GM18951 (cell line): ENCODE results near the gene MET.

Source experiments
- POLR2A ChIP-seq: IDR thresholded peaks from 4 replicates; pipeline ENCODE4 v1.6.1; 2011; ENCODE audit warnings: mild to moderate bottlenecking; ENCODE audit not compliant: insufficient read length, insufficient read depth; ENCODE audit errors: extremely low read depth
- in situ Hi-C: fragments of 300-500 bp; cut with MboI; formaldehyde crosslinking; loops from one replicate; pipeline ENCODE4 v1.12.0; 2022; ENCODE audit warnings: low sequenced_read_pairs, mixed read lengths, inconsistent platforms; ENCODE audit not compliant: unreplicated experiment

The MET gene

GRCh38 chr7:116788572-116789197, 116.7 kb downstream of the MET start:
- in situ Hi-C loops, result loop anchor here (25.0 kb wide), 1 partner anchor 526 kb away; no protein-coding TSS in a partner anchor

GRCh38 chr7:116790025-116790424, 118.0 kb downstream of the MET start:
- no peak for TF ChIP-seq POLR2A

More at GRCh38 chr7:116788572-116789197, 116.7 kb downstream of the MET start:
- no peak for TF ChIP-seq POLR2A

GRCh38 chr7:116792813-116793212, 120.8 kb downstream of the MET start:
- TF ChIP-seq POLR2A, result no peak
- in situ Hi-C loops, result loop anchor here (25.0 kb wide), 1 partner anchor 531 kb away; no protein-coding TSS in a partner anchor

More at GRCh38 chr7:116790025-116790424, 118.0 kb downstream of the MET start:
- in situ Hi-C loops, result loop anchor here (25.0 kb wide), 1 partner anchor 528 kb away; no protein-coding TSS in a partner anchor

- in situ Hi-C loops, result loop anchor here (25.0 kb wide), 1 partner anchor 532 kb away; no protein-coding TSS in a partner anchor
- TF ChIP-seq POLR2A, result no peak
Observed at GRCh38 chr7:116793795-116794340, 121.9 kb downstream of the MET start.

GRCh38 chr7:116796471-116796870, 124.5 kb downstream of the MET start:
- in situ Hi-C loops, result loop anchor here (25.0 kb wide), 1 partner anchor 534 kb away; no protein-coding TSS in a partner anchor
- no peak for TF ChIP-seq POLR2A

- TF ChIP-seq POLR2A, result no peak
- in situ Hi-C loops, result loop anchor here (25.0 kb wide), 1 partner anchor 535 kb away; no protein-coding TSS in a partner anchor
Observed at GRCh38 chr7:116797612-116798011, 125.6 kb downstream of the MET start.

GRCh38 chr7:116798232-116798631, 126.2 kb downstream of the MET start:
- in situ Hi-C loops, result loop anchor here (25.0 kb wide), 1 partner anchor 536 kb away; no protein-coding TSS in a partner anchor

GRCh38 chr7:116799916-116800315, 127.9 kb downstream of the MET start:
- in situ Hi-C loops, result loop anchor here (10.0 to 25.0 kb wide), 3 partner anchors 205 to 625 kb away; no protein-coding TSS in a partner anchor
- no peak for TF ChIP-seq POLR2A

More at GRCh38 chr7:116798232-116798631, 126.2 kb downstream of the MET start:
- no peak for TF ChIP-seq POLR2A

- TF ChIP-seq POLR2A, result no peak
- in situ Hi-C loops, result loop anchor here (10.0 kb wide), 2 partner anchors 206 to 626 kb away; no protein-coding TSS in a partner anchor
Observed at GRCh38 chr7:116800594-116800993, 128.6 kb downstream of the MET start.

- in situ Hi-C loops, result loop anchor here (10.0 kb wide), 2 partner anchors 206 to 626 kb away; no protein-coding TSS in a partner anchor
- no peak for TF ChIP-seq POLR2A
Observed at GRCh38 chr7:116801092-116801710, 129.2 kb downstream of the MET start.

- no peak for TF ChIP-seq POLR2A
- in situ Hi-C loops, result loop anchor here (10.0 kb wide), 2 partner anchors 207 to 627 kb away; no protein-coding TSS in a partner anchor
Observed at GRCh38 chr7:116802144-116802745, 130.2 kb downstream of the MET start.

GRCh38 chr7:116802746-116803152, 130.8 kb downstream of the MET start:
- no peak for TF ChIP-seq POLR2A
- in situ Hi-C loops, result loop anchor here (10.0 kb wide), 2 partner anchors 208 to 628 kb away; no protein-coding TSS in a partner anchor
